NCI-H2029 treated with DMSO at 0.1 percent for 48 hours (cell line): ENCODE measurements around the gene OSBPL9.
"Not testable (repeated sequence)": the region's sequence is repeated elsewhere in the genome, so short reads cannot be mapped to it uniquely, and the experiment has no call there.

Experiments
- DNase-seq: peaks from one replicate; lab custom pipeline; 2025; lab: John Stamatoyannopoulos, UW

OSBPL9 gene

DNA sequence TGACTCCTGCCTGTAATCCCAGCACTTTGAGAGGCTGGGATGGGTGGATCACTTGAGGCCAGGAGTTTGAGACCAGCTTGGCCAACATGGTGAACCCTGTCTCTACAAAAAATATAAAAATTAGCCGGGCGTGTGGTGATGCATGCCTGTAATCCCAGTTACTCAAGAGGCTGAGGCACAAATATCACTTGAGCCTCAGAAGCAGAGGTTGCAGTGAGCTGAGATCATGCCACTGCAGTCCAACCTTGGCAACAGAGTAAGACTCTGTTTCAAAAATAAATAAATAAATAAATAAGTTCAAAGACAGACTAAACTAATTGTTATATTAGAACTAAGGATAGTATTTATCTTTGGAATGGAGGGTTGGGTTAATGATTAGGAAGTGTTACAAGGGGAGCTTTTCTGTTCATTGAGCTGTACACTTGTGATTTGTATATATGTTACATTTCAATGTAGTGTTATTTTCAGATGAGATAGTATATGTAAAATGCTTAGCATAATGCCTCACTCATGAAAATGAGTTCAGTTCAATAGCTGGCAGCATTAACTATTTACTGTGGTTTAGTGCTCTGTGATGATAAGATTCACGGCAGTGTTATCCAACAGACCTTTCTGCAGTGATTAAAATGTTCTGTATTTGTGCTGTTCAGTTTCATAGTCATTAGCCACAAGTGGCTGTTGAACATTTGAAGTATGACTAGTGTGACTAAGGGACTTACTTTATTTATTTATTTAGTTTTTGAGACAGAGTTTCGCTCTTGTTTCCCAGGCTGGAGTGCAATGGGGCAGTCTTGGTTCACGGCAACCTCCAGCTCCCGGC is 47.7 kb downstream of the OSBPL9 start:
- DNase-seq, result no peak

DNA sequence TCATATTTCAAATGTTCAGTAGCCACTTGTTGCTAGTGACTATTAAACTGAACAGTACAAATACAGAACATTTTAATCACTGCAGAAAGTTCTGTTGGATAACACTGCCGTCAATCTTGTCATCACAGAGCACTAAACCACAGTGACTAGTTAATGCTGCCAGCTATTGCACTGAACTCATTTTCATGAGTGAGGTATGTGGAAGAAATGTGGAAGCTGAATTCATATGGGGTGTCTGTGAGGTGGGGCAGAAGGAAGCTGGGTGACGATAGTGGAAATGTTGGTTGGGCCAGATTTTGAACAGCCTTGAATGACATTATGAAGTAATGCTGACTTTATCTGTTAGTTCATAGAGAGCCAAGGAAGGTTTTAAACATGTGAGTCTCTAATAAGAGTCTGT is 49.6 kb downstream of the OSBPL9 start:
- DNase-seq, result no peak

DNA sequence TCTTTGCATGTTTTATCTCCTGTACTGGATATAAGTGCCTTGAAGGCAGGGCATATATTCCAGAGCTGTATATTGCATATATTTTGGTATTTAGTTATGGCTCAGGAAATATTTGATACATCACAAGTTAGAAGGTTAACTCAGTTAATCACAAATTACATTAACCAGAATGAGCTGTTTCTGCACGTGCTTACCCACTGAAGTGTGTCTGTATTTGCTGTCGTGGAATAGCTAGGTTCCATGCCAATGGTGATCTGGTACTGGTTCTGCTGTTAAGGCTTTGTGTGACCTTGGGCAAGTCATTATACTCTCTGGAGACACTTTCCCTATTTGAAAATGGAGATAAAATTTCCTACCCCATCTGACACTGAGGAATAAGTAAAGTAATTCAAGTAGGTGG is 50.7 kb downstream of the OSBPL9 start:
- DNase-seq, result no peak

DNA sequence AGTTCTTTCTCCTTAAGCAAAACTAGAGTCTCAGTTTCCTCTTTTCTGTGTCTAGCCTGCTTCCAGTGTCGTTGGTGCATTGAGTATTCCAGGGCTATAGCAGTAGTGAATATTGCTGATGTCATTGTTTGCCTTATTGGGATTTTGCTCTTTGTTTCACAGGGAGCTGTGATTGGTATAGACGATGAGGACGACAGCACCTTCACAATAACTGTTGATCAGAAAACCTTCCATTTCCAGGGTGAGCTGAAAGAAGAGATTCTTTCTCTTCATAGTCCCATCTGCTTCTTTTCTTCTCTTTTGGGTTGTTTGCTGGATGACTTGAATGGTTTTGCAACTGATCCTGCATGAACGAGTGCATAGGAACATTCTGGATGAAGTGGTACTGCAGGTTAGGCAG is 52.4 kb downstream of the OSBPL9 start:
- peak; percentile 43 for DNase-seq

DNA sequence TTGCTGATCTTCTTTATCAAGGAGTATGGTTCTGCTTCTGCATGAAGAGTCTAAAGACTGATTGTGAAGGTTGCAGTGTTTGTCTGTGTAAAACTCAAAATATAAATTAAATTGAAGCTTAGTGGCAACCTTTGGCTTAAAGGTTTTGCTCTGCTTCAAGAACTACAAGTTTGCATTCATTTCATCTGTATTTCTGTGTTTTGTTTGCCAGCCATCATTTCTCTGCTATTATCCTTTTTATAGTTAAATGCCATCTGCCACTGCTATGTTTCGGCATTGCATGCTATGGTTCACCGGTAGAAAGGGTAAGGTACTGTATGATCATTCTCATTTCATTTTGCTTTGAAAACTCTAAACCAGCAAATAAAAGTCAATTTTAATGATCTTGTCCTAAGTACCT is 52.9 kb downstream of the OSBPL9 start:
- no peak for DNase-seq

DNA sequence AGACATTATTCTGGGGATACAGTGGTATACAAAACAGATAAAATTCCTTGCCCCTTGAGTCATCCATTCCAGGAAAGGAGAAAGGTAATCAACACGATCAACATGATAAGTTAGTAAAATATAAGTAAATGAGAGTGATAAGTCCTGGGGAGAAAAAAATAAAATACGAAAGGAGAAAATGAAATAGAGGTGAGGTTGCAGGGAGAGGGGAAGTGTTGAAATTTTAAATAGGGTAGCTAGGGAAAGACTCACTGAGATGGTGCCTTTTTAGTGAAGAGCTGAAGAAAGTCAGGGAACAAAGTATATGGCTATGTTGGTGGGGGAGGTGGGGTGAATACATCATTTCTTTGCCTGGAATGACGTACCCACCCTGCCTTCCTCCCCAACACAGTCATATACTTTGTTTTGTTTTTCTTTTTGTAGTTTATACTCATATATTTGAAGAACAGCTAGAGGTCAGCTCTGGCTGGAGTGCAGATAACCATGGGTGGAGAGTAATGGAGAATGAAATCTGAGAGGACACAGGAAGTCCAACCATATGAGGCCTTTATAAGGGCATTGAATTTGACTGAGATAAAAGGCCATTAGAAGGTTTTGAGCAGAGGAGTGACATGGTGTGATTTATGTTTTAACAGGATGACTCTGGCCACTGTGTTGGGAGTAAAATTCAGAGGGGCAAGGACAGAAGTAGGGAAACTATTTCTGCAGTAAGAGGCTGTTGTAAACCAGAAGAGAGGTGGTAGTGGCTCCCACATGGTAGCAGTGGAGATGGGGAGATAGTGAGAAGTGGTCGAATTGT is 54.8 kb downstream of the OSBPL9 start:
- peak; percentile 58 for DNase-seq

DNA sequence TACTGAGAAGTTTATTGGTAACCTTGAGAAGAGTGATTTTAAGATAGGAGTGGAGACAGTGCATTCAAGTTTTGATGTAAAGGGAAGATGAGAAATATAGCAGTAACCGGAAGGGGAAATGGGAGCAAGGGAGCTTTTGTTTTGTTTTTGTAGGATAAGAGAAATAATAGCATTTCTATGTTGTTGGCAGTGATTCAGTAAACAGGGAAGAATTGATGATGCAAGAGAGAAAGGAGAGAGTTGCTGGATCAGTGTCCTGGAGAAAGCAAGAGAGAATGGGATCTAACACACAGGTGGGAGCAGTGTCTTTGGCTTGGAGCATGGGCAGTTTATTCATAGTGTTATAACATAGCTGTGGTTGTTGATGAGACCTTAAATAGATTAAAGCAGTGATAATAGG is 56.4 kb downstream of the OSBPL9 start:
- no peak for DNase-seq

DNA sequence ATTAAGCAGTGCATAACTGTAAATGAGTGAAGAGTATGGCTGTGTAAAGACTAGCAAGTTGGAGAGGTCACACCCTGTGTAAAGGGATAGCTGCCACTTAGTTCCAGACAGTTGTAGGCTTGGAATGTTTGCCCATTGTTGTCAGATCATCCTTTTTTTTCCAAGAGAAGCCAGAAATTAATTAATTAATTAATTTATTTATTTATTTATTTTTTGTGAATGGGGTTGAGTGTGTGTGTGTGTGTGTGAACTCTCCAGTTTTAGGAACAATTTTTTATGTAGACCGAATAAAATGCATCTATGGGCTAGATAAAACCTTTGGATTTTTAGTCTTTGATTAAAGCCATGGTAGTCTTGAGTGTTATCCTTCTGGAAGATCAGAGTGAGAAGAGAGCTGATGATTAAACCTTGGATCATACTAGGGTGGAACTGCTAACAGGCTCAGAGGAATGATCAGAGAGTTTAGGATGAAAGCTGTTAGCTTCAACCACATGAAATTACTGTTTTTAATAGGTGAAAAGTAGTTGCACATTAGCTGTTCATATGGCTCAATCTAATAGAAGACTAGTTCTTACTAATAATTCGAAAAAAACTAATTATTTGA is 58.4 kb downstream of the OSBPL9 start:
- DNase-seq, result no peak

DNA sequence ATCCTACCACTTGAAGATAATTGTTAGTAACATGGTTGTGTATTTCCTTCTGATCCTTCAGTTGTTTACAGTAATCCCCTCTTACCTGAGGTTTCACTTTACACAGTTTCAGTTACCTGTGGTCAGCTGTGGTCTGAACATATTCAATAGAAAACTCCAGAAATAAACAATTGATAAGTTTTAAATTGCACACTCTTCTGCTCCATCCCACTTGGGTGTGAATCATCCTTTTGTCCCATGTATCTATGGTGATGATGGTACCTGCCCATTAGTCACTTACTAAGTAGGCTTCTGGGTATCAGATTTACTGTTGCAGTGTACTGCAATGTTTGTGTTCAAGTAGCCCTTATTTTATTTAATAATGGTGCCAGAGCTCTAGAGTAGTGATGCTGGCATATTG is 62.5 kb downstream of the OSBPL9 start:
- DNase-seq, result no peak

DNA sequence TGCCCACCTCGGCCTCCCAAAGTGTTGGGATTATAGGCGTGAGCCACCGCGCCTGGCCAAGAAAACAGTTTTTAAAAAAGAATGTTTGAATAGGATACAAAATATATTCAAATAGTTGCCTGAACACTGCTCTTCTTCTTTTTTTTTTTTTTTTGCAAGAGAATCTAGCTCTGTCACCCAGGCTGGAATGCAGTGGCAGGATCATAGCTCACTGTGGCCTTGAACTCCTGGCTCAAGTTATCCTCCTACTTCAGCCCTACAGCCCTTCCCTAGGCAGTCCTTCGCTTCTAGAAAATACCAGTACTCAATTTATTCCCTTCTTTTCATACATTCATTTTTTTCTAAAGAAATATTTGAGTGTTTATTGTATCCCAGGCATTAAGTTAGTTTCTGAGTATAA is 67.9 kb downstream of the OSBPL9 start:
- DNase-seq, result no peak

DNA sequence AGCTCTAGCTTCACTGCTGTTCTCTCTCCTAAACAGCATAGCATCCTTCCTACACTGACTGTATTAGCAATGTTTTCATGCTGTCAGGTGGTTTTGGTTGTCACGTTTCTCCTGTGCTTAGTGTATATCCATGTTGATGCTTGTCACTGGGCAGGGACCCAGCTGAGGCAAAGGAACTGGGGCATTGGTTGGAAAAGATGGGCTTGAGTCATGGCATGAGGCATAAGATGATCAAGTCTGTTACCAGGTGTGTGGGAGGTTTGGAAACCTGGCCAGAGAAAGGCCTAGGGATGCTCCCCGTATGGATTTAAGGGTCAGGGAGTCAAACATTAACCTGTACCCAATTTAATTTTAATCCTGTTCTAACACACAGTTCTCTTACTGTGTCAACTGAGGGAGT is 69.6 kb downstream of the OSBPL9 start:
- no peak for DNase-seq

DNA sequence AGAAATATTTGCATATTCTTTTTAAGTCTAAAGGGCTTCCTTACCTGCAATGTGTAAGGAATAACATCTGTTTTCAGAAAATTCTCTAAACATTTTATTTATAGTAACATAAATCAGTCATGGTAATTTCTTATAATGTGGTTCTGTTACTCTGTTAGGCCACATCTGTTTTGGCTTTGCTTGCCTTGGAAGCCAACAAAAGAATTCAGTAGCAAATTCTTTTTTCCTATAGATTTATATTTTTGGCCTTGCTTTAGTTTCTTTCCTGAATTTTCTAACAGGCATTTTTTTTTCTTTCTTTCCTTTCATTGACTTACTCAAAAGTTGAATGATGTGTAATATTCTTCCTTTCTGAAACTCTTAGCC is 72.2 kb downstream of the OSBPL9 start:
- DNase-seq, result no peak

DNA sequence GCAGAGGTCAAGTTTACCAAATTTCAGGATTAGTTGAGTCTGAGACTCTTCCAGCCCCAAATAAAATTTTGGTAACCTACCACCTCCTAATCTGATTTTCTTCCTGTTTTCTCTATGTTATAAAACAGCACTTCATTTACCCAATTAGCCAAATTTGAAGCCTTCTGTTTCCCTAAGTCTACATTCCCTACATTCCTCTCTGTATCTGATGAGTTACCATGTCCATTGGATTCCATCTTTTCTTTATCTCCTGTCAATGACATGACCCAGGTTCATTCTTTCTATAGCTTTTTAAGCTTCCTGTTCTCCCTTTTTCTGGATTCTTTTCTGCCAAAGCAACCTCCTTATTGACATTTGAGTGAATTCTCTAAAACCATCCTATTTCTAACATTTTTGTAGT is 72.8 kb downstream of the OSBPL9 start:
- DNase-seq, result no peak

DNA sequence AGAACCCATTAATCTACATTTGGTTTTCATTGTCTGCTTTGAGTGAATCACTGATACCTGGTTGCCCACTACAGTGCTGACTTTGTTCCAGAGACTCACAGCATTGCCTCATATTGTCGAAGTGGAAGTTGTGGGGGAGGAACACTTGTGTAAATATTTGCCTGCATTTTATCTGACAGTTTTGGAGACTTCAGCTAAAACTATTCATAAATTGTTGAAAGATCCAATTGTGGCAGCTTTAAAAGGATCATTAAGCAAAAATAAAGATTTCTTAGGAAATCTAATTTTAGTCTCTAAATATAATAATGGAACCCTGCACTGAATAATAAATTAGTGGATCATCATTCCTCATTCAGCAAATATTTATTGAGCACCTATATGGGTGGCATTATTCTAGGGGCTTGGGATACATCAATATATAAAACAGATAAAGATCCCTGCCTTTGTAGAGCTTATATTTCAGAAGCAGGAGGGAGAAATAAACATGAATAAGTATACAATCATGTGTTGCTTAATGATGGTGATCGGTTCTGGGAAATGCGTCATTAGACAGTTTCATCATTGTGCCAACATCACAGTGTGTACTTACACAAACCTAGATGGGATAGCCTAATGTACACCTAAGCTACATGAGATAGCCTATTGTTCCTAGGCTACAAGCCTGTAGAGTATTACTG is 73.5 kb downstream of the OSBPL9 start:
- peak; percentile 75 for DNase-seq

DNA sequence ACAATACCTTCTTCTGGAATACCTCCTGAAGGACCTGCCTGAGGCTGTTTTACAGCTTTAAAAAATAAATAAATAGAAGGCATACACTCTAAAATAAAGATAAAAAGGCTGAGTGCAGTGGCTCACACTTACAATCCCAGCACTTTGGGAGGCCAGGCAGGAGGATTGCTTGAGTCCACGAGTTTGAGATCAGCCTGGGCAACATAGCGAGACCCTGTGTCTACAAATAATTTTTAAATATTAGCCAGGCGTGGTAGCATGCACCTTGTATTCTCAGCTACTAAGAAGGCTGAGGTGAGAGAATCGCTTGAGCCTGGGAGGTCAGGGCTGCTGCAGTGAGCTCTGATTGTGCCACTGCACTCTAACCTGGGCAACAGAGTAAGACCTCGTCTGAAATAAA is 75.0 kb downstream of the OSBPL9 start:
- DNase-seq, result no peak

DNA sequence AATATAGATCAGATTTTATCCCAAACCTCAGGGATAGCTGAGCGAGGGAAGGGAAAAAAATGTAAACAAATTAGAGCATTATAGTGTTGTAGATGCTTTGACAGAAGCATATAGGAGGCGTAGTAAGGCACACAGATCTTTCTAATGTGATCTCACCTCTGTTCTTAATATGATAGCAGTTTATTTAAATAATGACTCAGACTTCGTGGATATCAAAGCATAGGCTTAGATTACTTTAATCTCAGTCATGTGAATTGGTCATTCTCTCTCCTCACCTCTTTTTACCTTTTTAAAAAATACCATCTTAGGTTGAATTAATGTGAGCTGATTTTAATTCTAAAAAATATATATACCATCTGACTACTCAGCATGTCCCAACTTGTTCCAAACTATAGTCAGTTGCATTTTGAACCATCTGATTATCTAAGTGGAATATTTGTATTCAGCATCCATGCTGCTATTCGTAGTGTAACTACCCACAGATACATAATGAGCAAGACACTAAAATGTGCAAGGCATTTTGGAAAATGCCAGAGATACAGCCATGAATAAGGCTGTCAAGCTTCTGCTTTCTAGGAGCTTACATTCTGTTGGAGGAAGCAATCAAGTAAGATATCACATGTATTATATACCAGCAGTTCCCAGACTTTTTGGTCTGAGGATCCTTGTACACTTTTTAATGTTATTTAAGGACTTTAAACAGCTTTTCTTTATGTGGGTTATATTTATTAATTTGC is 76.7 kb downstream of the OSBPL9 start:
- no peak for DNase-seq

DNA sequence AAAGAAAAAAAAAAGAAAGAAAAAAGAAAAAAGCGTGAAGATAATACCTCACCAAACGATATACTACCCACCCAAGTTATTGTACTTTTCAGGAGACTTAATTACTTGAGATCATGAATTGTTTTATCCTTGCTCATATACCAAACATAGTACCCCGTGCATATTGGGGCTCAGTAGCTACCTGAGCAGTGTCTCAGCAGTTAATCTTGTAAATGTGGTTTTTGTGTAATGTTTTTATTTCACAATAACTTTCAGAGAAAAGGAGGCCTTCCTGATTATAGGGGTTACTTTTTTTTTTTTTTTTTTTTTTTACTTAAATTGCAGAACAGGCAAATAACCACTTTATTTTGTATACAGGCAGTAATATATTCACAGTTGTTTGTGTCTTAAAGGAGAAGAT is 80.3 kb downstream of the OSBPL9 start:
- DNase-seq, result no peak

DNA sequence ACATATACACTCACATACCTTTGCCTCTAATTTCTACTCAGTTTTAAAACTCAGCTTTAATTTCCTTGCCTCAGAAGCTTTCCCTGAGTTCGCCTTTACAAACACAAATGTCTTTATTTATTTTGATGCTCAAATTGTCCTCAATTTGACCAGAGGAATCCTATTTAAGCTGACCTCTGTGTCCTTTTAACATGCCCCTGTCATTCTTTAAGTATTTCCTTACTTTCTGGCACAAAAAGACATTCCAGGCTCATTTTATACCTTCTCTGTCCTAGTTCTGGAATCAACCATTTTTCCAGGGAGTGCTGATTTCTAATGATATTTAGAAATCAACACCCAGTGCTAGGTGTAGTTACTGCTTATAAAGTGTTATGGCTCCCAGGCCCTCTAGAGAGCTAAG is 82.5 kb downstream of the OSBPL9 start:
- no peak for DNase-seq

DNA sequence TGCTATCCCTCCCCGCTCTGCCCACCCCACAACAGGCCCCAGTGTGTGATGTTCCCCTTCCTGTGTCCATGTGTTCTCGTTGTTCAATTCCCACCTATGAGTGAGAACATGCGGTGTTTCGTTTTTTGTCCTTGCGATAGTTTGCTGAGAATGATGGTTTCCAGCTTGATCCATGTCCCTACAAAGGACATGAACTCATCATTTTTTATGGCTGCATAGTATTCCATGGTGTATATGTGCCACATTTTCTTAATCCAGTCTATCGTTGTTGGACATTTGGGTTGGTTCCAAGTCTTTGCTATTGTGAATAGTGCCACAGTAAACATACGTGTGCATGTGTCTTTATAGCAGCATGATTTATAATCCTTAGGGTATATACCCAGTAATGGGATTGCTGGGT is 84.9 kb downstream of the OSBPL9 start:
- DNase-seq, result not testable (repeated sequence)

DNA sequence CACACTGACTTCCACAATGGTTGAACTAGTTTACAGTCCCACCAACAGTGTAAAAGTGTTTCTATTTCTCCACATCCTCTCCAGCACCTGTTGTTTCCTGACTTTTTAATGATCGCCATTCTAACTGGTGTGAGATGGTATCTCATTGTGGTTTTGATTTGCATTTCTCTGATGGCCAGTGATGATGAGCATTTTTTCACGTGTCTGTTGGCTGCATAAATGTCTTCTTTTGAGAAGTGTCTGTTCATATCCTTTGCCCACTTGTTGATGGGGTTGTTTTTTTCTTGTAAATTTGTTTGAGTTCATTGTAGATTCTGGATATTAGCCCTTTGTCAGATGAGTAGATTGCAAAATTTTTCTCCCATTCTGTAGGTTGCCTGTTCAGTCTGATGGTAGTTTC is 85.3 kb downstream of the OSBPL9 start:
- DNase-seq, result not testable (repeated sequence)

DNA sequence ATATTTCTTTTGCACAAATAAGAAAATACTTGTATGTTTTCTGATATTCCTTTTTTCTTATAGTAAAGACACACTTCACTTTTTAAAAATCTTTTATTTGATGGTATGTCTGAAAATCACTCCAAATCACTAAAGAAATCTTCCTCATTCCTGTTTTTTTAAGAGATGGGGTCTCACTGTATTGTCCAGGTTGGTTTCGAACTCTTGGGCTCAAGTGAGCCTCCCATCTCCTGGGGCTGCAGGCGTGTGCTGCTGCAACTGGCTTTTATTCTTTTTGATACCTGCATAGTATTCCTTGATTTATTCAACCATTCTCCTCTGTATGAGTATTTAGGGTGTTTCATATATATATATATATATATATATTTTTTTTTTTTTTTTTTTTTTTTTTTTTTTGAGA is 88.1 kb downstream of the OSBPL9 start:
- no peak for DNase-seq
